ENCODE data around the gene TOX2.

GRCh38 chr20:44021186-44021585, 106.5 kb downstream of the TOX2 start:
- TF ChIP-seq POLR2A (IDR thresholded peaks at IDR 0.05) (no peak), CTCF (IDR thresholded peaks at IDR 0.05) (no peak)

Measured in prostate gland (tissue), 2 donors.